ENCODE measurements around the gene NAALADL2.

GRCh38 chr3:175737646-175738572, 878.8 kb downstream of the NAALADL2 start:
- no peak for TF ChIP-seq CTCF (IDR thresholded peaks at IDR 0.05; ENCODE audit: extremely low read depth in 1 of 2, insufficient read depth in 1 of 2, low read depth in 1 of 2, low read length in 2 of 2)
- TF ChIP-seq POLR2A (IDR thresholded peaks at IDR 0.05; ENCODE audit: low read depth, low read length): no peak
- TF ChIP-seq EZH2 (IDR thresholded peaks at IDR 0.05; ENCODE audit: borderline replicate concordance, low read depth, low read length, severe bottlenecking): no peak
- TF ChIP-seq POLR2AphosphoS5 (IDR thresholded peaks at IDR 0.05; ENCODE audit: insufficient read depth, low read depth, low read length): no peak
- no peak for TF ChIP-seq MYC (IDR thresholded peaks at IDR 0.05; ENCODE audit: low read depth, low read length)

Measured in endothelial cell of umbilical vein (primary cell).